SH-SY5Y (cell line): ENCODE data around the gene AHSG.

Source experiments
- GATA2 ChIP-seq: IDR thresholded peaks from 2 replicates; pipeline ENCODE4 v1.6.1; 2011; ENCODE audit warnings: mild to moderate bottlenecking, low read depth, low read length
- GATA3 ChIP-seq: IDR thresholded peaks from 2 replicates; pipeline ENCODE4 v1.6.1; 2011; ENCODE audit warnings: low read depth, mild to moderate bottlenecking, low read length, moderate library complexity

The AHSG gene

DNA sequence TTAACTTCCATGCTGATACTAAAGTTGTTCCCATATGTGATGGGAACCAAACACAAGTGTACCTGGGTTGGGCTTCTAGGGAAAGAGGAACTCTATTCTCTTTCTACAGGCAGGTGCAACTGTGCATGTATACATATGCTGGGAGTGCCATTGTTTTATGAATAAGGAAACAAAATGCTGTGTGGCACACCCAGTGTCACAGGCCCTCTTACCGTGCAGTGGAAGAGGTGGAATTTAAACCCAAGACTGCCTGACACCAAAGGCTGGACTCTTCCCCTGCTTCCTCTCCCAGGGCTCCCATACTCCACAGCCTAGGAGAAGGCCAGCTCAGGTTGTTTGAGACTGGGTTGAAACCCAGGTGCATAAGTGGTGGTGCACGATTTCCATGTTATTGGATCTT is 25.4 kb downstream of the AHSG start:
- TF ChIP-seq GATA3 (no peak), GATA2 (no peak)

GRCh38 chr3:186639778-186640472 is 27.1 kb downstream of the AHSG start, which contains the start of gene FETUB:
FETUB (plus strand) TSS chr3:186640399; CDS start chr3:186640461, 62 bp downstream.
- no peak for TF ChIP-seq GATA2
- no peak for TF ChIP-seq GATA3

DNA sequence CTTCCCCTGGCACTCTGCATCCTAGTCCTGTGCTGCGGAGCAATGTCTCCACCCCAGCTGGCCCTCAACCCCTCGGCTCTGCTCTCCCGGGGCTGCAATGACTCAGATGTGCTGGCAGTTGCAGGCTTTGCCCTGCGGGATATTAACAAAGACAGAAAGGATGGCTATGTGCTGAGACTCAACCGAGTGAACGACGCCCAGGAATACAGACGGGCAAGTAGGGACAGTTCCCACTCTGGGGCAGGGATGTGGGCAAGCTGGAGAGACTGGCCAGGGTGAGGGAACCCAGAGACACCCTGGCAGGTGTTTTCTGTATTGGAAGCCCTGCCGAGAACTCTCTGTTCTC is 27.6 kb downstream of the AHSG start:
- no peak for TF ChIP-seq GATA3
- TF ChIP-seq GATA2, result no peak

GRCh38 chr3:186640929-186641328 is 28.1 kb downstream of the AHSG start:
- TF ChIP-seq GATA2 (no peak), GATA3 (no peak)

DNA sequence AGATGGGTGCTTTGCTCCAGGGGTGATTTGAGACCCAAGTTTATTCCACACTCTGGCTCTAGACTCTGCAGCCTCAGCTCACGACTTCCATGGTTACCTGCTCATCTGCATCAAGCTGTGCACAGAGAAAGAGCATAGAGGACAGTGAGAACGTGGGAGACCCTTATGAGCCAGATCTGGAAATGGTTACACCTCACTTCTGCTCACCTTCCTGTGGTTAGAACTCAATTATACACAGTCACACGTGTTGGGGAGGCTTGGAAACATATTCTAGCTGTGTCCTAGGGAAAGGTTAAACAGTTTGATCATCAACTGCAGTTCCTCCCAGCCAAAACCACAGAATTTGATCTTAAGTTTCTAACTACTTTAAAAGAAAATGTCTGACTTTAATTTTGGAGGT is 29.2 kb downstream of the AHSG start:
- TF ChIP-seq GATA2 (no peak), GATA3 (no peak)

DNA sequence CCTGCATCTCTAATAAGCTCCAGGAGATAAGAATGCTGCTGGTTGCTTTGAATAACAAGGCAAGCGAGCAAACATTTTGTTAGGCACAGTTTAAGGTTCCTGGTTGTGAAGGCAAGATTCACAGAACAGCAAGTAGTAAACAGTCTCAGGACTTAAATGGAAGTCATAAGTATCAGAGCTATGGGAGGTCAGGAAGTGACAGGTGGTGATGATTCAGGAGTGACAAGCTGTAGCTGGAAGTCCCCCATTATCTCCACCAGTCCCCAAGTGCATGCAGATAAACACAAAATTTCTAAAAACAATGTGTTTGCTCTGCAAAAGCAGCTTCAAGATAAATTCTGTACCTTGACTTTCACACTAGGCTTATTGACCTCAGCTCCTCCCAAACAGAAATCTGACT is 30.6 kb downstream of the AHSG start:
- no peak for TF ChIP-seq GATA3
- TF ChIP-seq GATA2, result no peak

- TF ChIP-seq GATA2 (no peak), GATA3 (no peak)
These were observed 31.8 kb downstream of the AHSG start for GRCh38 chr3:186644683-186645082.

DNA sequence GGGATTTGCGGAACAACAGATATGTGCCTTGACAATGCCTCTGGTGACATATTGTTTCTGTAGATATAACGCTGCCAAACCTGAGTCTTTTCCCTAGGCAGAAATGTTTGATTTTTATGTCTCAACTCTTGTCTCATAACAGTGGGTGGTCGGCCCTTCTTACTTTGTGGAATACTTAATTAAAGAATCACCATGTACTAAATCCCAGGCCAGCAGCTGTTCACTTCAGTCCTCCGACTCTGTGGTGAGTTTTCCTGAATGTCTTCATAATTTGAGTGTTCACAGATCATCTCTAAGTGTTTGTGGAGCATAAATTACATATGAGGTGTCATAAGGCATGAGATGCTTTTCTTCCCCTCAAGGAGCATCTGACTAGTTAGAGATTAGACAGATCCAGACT is 33.2 kb downstream of the AHSG start:
- TF ChIP-seq GATA3, result no peak
- TF ChIP-seq GATA2, result no peak

- TF ChIP-seq GATA3 (no peak), GATA2 (no peak)
These were observed 34.0 kb downstream of the AHSG start for GRCh38 chr3:186646841-186647240.

GRCh38 chr3:186648851-186649250 is 36.0 kb downstream of the AHSG start:
- TF ChIP-seq GATA3 (no peak), GATA2 (no peak)

- TF ChIP-seq GATA3, result no peak
- no peak for TF ChIP-seq GATA2
These were observed 38.9 kb downstream of the AHSG start for GRCh38 chr3:186651678-186652215.

- TF ChIP-seq GATA2 (no peak), GATA3 (no peak)
These were observed 40.3 kb downstream of the AHSG start for GRCh38 chr3:186653080-186653707.

DNA sequence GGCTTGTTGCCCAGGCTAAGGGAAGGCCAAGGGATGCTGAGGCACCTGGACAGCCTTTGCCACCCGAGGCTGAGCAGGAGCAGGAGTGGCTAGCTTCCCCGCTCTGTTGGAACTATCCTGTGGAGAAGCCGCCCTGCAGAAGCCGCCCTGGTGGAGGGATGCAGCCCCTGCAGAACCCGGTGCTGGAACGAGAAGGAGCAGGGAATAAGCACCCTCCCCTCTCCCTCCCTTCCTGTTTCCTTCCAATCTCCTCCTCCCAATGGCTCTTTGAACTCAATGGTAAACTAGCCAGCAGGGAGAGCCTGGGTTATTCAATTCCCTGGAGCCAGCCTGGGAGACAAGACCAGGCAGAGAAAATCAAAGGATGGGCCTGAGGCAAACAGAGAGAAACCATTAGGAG is 41.1 kb downstream of the AHSG start:
- TF ChIP-seq GATA2 (no peak), GATA3 (no peak)

DNA sequence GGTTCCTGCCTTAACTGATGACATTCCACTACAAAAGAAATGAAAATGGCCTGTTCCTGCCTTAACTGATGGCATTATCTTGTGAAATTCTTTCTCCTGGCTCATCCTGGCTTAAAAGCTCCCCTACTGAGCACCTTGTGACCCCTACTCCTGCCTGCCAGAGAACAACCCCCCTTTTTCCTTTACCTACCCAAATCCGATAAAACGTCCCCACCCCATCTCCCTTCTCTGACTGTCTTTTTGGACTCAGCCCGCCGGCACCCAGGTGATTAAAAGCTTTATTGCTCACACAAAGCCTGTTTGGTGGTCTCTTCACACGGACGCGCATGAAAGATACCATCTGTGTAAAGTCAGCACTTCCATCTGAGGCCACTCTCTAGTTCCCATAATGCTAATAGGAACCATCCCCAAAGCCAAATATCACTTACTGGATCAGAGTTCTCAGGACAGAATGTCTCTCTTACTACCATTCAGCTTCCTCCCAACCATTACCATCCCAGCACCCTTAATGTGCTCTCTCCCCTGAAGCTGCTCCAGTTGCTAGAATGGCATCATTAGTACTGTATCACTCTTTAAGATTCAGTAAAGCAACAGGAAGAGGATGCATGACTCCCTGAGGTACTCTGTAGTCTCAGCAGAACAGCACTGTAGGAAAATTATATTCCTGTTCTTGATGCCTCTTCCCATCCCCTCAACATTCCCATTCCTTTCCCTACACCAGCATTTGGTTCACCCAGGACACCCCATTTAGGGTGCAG is 50.7 kb downstream of the AHSG start:
- TF ChIP-seq GATA2 (no peak), GATA3 (no peak)
